HG03342 (cell line): ENCODE results near the gene TGFBR1.

Experiments used
- ATAC-seq: cut with Tn5 transposase; IDR thresholded peaks from one replicate; pipeline ENCODE4 v1.9.1; 2021; ENCODE audit warnings: mild to moderate bottlenecking, moderate library complexity; ENCODE audit not compliant: unreplicated experiment

TGFBR1 gene

GRCh38 chr9:99104459-99105151 is at the start of gene TGFBR1:
Gene TGFBR1 (plus strand): TSS chr9:99105113. CDS start chr9:99105206, 93 bp downstream.
- ATAC-seq = peak; percentile 91

- ATAC-seq = no peak
Observed at GRCh38 chr9:99055384-99055783, 49.5 kb upstream of the TGFBR1 start.

GRCh38 chr9:99056186-99056585 is 48.7 kb upstream of the TGFBR1 start:
- no peak for ATAC-seq

DNA sequence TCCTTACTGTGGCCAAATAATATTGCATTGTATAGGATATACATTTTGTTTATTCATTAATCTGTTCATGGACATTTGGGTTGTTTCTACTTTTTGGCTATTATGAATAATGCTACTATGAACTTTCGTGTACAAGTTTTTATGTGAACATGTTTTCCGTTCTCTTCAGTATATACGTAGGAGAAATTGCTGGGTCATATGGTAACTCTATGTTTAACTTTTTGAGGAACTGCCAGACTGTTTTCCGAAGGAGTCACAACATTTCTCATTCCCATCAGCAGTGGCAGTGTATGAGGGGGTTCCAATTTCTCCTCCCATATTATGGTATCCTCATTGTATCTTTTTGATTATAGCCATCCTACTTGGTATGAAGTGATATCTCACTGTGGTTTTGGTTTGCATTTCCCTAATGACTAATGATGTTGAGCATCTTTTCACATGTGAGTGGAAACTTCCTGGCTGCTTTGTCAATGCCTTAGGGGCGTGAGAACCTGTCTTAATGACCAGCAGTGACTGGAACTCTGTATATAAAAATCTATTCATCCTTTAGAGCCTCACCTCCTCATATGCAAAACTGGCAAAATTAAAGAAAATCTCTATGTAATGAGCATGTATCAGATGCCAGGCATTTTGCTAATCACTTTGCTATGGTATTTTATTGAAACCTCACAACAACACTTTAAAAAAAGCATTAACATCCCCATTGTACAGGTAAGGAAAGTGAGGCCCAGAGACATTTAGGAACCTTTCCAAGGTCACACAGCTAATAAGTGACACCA is 47.8 kb upstream of the TGFBR1 start:
- ATAC-seq = no peak

GRCh38 chr9:99057665-99058625 is 47.0 kb upstream of the TGFBR1 start:
- peak; percentile 75 for ATAC-seq

- ATAC-seq = peak; percentile 74
Observed at GRCh38 chr9:99058964-99059921, 45.7 kb upstream of the TGFBR1 start.

DNA sequence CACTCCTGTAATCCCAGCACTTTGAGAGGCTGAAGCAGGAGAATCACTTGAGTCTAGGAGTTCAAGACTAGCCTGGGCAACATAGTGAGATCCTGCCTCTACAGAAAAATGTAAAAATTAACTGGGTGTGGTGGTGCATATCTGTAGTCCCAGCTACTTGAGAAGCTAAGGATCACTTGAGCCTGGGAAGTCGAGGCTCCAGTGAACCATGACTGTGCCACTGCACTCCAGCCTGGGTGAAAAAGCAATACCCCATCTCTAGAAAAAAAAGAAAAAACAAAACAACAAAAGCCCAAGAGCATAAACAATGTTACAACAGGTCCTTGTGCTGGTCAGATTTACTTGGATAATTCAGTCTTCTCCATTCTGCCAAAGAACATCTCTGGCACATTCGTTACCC is 44.3 kb upstream of the TGFBR1 start:
- ATAC-seq = no peak

DNA sequence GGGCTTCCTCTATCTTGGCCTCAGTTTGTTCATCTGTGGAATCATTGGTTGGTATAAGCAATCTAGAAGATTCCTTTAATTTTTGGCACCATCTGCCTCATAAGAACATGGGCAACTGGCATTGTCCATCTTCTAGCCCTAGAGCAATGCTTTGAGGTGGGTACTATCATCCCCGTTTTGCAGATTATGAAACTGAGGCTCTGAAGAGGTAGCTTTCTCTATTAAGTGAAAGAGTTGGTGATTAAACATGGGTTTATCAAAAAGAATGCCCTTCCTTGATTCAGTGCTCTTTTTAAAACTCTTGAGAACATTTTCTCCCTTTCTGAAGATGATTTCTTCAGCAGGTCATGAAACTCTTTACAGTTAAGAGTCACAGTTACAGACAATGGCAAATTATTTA is 42.4 kb upstream of the TGFBR1 start:
- ATAC-seq = no peak

DNA sequence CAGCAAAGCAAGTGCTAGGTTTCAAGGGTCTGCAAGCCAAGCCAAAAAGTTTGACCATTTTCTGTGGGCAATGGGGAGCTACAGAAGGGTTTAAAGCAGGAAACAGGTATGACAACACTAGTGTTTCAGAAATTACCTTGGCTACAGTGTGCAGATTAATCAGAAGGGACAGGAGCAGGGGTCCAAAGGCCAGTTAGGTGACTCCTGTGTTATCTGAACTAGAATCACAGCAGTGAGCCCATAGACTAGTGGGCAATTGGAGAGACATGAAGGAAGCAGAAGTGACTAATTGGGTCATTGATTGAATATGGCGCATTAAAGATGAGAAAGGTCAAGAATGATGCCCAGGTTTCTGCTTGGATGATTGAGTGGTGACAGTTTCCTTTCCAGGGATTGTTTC is 41.4 kb upstream of the TGFBR1 start:
- ATAC-seq = no peak

- ATAC-seq = no peak
Observed at GRCh38 chr9:99066571-99066970, 38.3 kb upstream of the TGFBR1 start.

- no peak for ATAC-seq
Observed at GRCh38 chr9:99069075-99069474, 35.8 kb upstream of the TGFBR1 start.

DNA sequence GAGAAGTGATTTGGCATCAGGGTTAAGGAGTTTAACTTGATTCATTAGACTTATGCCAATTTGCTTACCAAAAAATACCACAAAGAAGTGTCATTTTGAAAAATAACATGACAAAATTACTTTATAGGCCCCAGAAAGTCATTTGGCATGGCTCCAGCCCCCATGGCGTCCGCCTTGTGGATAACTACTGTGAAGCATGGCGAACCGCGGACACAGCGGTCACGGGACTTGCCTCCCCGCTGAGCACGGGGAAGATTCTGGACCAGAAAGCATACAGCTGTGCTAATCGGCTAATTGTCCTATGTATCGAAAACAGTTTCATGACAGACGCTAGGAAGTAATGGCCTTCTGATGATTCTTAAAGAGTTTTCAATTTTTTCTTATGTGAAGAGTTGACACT is 35.4 kb upstream of the TGFBR1 start:
- no peak for ATAC-seq

DNA sequence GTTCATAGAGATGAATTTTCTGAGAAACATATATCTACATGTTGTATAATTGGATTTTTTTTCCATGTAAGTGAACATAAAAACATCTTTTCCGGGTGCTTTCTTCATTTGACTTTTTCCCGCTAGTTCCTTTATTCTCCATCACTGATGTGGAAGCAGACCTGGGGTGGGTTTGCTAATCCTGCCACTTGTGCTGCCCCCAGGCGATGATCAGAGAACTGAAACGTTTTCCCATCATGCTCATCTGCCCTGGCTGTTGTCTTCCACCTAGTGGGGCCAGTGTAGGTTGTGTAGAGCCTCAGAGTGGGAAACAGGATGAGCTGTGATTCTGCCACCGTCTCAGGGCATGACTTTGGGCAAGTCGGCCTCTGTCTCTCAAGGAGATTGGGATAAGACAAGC is 34.2 kb upstream of the TGFBR1 start:
- no peak for ATAC-seq

GRCh38 chr9:99071313-99072039 is 33.4 kb upstream of the TGFBR1 start:
- ATAC-seq = no peak

GRCh38 chr9:99072040-99072394 is 32.9 kb upstream of the TGFBR1 start:
- ATAC-seq = no peak

GRCh38 chr9:99073347-99073746 is 31.6 kb upstream of the TGFBR1 start:
- ATAC-seq = no peak

DNA sequence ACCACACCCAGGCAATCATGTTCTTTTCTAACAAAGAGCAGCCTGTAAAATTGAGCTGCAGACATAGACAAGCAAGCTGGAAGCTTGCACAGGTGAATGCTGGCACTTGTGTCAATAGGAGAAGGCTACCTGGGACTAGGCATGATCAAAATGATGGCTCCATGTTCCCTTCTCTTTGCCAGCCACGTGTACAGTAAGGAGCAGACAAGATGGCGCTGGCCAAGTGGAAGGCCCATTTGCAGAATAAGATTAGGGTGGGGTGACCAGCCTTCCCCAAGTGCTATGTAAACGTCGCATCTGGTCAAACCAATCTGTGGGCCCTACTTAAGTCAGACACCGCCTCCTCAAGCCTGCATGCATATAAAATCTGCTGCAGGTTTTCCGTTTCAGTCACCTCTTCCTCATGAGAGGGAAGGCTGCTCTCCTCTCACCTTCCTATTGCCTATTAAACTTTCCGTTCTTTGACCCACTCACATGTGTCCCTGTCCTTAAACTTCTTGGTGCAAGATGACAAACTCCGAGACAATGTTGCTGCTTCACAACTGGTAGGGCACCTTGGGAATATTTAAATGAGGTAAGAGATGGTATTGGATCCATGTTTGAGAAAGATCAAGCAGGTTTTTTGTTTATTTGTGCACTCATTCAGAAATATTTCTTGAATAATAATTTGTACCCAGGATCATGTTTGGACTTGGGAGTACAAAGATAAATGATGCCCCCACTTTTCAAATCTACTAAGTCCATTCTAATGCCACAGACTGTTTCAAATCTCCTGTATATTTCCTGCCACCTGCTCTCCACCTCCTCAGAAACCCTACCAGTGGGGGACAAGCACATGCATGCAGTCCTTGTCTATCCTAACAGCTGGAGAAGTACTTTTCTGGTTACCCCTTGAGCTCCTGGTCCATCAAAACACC is 30.7 kb upstream of the TGFBR1 start:
- no peak for ATAC-seq

DNA sequence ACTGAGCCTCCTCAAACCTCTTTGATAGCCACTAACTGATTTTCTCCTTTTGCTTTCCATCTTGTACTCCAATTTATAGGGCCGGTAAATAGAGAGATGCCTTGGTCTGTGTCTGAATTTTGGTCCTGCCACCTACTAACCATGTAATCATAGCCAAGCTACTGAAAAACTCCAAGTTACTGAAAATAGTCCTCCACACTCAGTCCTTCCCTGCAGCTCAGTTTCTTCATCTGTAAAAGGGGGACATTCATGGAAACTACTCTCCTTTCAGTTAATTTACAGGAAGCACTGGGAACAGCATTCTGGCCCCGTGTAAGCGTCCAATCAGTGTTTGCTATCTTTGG is 30.0 kb upstream of the TGFBR1 start:
- ATAC-seq = no peak
